ENCODE results near the gene TTK.
A peak's percentile ranks its signal among the peaks of the same experiment; 100 is the strongest.

Gene TTK

DNA sequence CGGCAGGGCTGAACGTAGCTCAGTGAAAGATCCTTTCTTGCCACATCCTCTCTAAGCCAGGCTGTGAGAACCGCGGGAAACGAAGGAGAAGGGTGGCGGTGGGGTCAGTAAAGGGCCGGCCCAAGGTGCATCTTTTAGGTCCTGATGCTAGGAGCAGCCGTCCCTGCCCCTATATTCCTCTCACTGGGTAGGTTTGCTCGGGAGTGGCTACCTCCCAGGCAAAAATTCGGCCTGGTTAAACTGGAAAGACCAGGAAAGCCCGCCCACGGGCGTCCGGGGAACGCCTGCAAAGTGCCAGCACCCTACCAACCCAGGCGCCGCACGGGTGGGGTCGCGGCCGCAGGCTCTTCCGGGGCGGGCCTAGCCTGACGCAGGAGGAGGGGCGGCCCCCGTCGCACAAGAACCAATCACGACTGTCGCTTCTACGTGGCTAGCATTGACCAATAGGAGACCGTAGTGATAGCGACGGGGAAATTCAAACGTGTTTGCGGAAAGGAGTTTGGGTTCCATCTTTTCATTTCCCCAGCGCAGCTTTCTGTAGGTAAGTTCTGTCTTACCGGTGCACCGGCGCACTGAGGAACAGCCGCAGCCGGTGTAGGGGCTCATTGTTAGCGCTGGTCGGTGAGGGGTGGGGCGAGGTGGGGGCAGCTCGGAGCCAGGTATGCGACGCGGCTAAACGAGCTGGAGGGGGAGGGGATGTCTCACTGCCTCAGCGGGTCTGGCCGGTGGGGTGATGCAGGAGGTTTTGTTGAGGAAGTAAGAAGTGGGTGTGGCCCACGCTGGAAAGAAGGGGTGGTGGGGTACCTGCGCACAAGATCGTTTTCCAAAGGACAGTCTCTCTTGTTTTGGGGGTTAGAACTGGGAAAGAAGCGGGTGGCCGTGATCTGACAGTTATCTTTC, at the start of gene TTK:
TTK (plus strand) TSS at position 477 of the 900 bp plus-strand sequence. CDS start 1,195 bp downstream, outside the sequence.
- DNase-seq = peak; percentile 95

DNA sequence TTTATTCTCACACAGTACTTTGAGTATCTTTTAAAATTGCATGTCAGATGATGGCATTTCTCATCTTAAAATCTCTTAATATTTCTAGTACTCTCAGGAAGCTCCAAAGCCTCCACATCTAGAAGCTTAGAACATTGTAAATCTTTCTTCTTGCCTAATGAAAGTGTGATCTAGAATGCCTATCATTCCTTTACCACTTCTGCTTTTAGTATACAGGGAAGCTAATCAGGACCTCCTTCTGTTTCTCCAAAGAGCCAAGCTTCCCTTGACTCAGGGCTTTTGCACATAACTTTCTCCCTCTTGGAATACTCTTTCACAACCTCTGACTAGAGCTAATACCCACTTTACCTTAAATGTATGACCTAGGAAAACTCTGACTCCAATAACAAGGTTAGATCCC, 49.6 kb upstream of the TTK start:
- DNase-seq = no peak

- DNase-seq = no peak
Measured at GRCh38 chr6:79964607-79965081, 39.8 kb upstream of the TTK start.

DNA sequence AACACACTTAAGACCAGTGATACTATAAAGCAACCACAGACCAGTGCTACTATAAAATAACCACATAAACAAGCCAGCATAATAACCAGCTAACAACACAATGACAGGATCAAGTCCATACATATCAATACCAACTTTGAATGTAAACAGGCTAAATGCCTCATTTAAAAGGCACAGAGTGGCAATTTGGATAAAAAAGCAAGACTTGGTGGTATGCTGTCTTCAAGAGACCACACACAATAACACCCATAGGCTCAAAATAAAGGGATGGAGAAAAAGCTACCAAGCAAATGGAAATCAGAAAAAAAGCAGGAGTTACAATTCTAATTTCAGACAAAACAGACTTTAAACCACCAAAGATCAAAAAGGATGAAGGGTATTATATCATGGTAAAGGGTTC, 37.3 kb upstream of the TTK start:
- DNase-seq = no peak

DNA sequence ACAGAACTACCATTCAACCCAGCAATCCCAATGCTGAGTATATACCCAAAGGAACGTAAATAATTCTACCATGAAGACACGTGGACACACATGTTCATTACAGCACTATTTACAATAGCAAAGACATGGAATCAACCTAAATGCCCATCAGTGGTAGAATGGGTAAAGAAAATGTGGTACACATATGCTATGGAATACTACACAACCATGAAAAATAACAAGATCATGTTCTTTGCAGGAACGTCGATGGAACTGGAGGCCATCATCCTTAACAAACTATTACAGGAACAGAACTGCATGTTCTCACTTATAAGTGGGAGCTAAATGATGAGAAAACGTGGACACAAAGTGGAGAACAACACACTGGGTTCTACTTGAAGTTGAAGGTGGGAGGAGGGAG, 34.7 kb upstream of the TTK start:
- DNase-seq = no peak

- DNase-seq = no peak
Measured at GRCh38 chr6:79971193-79971592, 33.3 kb upstream of the TTK start.

GRCh38 chr6:79981652-79982051, 22.8 kb upstream of the TTK start:
- no peak for DNase-seq

DNA sequence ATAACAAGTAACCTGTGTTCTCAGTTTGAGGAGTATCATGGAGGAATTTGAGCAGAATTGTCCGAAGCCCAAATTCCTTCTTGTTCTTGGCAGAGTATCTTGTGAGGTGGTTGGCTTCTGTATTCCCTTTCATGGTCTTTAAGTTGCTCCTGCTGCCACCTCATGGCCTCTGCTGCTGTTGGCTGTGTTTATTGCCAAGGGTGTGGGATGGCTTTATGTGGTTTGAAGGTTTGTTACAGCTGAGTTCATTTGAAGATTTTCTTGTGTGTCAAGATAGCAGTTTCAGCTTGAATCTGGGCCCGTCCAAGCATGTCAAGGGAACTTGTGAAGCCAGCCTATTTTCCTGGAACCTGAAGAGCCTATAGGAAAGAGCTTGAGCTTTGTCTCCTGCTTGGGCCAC, 20.2 kb upstream of the TTK start:
- no peak for DNase-seq

DNA sequence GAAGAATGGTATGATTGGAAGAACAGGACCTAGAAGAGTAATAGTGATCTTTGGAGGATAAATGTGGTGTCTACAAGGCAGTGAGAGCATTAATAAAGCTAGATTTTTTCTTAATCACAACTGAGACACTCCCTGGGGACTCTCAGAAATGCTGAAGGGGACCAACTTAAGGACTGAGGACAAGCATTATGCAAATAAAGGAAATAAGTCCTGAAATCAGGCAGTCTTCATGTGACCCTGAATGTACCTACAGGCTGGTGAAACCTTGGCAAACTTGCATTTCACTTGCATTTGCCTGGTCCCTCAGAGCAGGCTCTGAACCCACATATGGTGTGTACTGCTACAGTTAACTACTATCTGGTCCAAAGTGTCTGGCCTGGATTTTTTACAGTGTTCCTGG, 19.3 kb upstream of the TTK start:
- DNase-seq = no peak

DNA sequence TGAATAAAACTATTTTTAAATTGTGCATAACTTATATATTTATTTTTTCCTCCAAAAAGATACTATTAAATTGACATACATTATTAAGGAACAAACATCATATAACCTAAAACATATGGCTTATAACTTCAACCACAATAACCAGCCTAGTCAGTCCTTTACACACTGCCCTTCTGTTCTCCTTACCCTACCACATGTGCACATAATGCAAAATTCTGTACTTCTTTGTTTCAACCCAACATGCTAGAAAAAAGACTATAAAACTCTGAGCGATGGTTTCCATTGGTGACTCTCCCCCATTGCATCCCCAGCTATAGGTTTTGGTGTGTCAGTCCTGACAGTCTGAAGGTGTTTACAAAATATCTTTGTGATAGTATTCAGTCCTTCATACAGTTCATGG, 14.8 kb upstream of the TTK start:
- no peak for DNase-seq

DNA sequence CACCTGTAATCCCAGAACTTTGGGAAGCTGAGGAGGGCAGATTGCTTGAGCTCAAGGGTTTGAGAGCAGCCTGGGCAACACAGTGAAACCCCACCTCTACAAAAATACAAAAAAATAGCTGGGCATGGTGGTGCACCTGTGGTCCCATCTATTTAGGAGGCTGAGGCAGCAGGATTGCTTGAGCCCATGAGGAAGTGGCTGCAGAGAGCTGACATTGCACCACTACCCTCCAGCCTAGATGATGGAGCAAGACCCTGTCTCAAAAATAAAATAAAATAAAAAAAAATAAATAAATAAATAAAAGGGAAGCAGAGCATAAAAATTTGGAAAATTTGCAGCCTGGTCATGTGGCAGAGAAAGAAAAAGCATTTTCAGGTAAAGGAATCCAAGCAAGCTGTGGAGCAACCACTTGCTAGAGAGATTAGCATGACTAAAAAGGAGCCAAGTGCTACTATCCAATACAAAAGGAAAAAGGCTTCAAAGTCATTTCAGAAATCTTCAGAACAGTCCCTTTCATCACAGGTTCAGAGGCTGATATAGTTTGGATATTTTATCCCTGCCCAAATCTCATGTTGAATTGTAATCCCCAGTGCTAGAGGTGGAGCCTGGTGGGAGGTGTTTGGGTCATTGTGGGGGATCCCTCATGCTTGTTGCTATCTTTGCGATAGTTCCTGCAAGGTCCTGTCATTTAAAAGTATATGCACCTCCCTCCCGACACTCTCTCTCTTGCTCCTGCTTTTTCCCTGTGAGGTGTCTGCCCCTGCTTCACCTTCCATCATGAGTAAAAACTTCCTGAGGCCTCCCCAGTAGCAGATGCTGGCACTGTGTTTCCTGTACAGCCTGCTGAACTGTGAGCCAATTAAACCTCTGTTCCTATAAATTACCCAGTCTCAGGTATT, 11.2 kb upstream of the TTK start:
- DNase-seq = no peak

- DNase-seq = no peak
Measured at GRCh38 chr6:79993911-79994309, 10.5 kb upstream of the TTK start.

- no peak for DNase-seq
Measured at GRCh38 chr6:79997728-79998127, 6.7 kb upstream of the TTK start.

- DNase-seq = no peak
Measured at GRCh38 chr6:80001337-80001736, 3.1 kb upstream of the TTK start.

DNA sequence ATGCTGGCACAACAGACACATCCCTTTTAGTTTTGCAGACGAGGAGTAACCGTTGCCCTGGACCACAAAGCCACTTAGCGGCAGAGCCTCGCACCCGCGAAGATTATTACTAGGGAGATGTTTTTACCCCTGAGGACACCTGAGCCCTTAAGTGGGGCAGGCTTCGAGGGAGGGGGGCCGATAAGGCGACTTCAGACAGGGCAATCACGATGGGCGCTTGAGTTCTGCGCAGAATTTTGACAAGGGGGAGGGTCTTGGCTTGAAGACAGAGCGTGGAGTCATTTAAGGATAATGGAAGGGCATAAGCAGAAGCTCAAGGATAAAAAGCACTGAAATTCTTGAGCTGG, 650 bp upstream of the TTK start:
- DNase-seq = no peak

GRCh38 chr6:80005406-80005805, 957 bp downstream of the TTK start:
- no peak for DNase-seq

GRCh38 chr6:80006541-80006940, 2.1 kb downstream of the TTK start:
- DNase-seq = no peak

DNA sequence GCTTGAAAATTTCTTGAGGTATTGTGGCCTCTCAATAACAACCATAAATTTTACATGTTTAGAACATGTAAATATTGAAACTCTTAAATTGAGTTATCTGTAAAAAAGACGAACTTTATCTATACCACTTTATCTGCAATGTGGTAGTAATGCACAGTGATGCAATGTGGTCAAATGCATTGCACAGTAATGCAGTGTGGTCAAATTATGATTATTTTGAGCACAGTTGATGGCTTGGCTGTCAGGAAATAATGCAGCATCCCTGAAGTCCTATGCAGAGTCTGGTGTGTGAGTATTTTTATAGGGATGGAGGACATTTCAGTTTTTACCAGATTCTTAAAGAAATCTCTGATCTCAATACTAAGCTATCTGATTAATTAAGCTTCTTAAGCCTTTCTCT, 5.1 kb downstream of the TTK start:
- no peak for DNase-seq

- no peak for DNase-seq
Measured at GRCh38 chr6:80010288-80010687, 5.8 kb downstream of the TTK start.

DNA sequence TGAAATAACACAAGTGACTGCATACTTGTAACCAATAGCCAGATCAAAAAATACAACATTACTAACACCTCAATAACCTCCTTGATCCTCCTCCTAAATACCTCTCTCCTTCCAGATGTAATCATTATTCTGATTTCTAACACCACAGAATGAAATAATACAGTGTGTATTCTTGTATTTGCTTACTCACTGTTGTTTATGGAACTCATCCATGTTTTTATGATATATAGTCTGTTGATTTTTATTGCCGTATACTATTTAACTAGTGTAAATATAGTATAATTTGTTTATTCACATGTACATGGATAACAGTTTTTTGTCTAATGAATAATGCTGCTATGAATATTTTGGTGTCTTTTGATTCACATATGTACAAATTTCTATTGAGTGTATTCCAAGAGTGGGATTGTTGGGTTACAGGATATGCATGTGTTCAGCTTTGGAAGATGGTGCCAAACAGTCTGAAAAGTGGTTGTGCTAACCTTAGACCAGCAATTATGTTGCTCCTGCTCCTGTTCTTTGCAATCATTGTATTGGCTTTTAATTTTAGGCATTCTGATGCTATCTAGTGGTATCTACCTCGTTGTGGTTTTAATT, 11.5 kb downstream of the TTK start:
- no peak for DNase-seq

GRCh38 chr6:80020381-80021120, 16.1 kb downstream of the TTK start:
- no peak for DNase-seq

- no peak for DNase-seq
Measured at GRCh38 chr6:80021131-80021530, 16.7 kb downstream of the TTK start.

GRCh38 chr6:80021591-80021990, 17.1 kb downstream of the TTK start:
- DNase-seq = no peak
